ENCODE results near the gene SERGEF. TPM values are rescaled to one million over a fixed set of nuclear protein-coding genes. Genes with fewer than 3 reads are reported as not detected.

Gene SERGEF
- total RNA-seq, 1 donor = 61.8 TPM

DNA sequence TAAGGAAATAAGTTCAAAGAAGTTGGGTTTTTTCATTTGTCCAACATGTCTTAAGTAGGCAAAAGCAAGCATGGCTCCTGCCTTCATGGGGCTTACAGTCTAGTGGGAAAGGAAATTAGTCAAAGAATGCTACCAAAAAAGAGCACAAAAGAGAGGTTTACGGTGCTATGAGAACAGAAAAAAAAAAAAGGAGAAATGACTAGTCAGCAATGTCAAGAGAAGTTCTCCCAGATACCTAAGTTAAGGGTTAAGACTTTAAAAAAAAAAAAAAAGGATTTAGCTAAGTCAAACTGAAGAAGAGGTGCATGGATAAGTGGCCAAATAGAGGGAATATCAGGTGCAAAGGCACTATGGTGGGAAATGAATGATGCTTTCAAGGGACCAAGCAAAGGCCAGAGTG, 29.3 kb downstream of the SERGEF start:
- Histone ChIP-seq H3K4me3 (ENCODE audit: low read length) (no peak overlapping the region), H3K9me3 (ENCODE audit: low read depth, low read length) (no peaks in the 10 kb centered on the region), H3K4me1 (ENCODE audit: insufficient read depth, low read length) (no peaks in the 10 kb centered on the region), H3K27me3 (ENCODE audit: insufficient read depth, low read length) (no peaks in the 10 kb centered on the region)

DNA sequence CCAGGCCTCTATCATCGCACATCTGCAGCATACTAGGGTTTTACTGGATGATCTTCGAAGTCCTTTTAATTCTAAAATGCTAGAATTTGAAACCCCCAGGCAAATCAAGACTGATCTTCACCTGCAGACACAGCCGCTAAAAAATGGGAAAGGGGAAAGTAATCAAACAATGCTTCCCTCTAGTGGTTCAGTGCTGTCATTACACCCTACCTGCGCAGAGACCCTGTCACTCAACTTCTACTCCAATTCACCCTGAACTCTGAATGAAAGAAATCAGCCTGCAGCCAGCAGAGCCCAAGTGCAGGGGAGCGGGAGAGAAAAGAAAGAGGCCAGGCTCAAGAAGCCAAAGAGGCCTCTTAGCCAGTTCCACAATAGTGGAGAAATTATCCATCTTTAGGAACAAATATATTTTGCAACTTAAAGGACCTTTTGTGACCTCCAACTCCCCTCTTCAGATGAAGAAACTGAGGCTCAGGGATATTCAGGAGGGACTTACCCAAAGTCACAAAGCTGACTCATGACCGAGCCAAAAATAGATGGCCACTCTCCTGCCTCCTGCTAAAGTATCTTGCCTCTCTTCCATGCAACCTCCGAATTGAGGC, 33.0 kb downstream of the SERGEF start:
- H3K27me3 ChIP-seq (ENCODE audit: insufficient read depth, low read length) = no peaks in the 10 kb centered on the region
- no peak overlapping the region for H3K4me3 ChIP-seq (ENCODE audit: low read length)
- no peaks in the 10 kb centered on the region for H3K9me3 ChIP-seq (ENCODE audit: low read depth, low read length)
- no peaks in the 10 kb centered on the region for H3K4me1 ChIP-seq (ENCODE audit: insufficient read depth, low read length)

GRCh38 chr11:17978553-17979287, 34.1 kb downstream of the SERGEF start:
- no peak overlapping the region for H3K4me3 ChIP-seq (ENCODE audit: low read length)
- no peaks in the 10 kb centered on the region for H3K9me3 ChIP-seq (ENCODE audit: low read depth, low read length)
- H3K27me3 ChIP-seq (ENCODE audit: insufficient read depth, low read length) = no peaks in the 10 kb centered on the region
- H3K4me1 ChIP-seq (ENCODE audit: insufficient read depth, low read length) = no peaks in the 10 kb centered on the region

- no peak overlapping the region for H3K4me3 ChIP-seq (ENCODE audit: low read length)
- H3K4me1 ChIP-seq (ENCODE audit: insufficient read depth, low read length) = no peaks in the 10 kb centered on the region
- no peaks in the 10 kb centered on the region for H3K27me3 ChIP-seq (ENCODE audit: insufficient read depth, low read length)
- no peaks in the 10 kb centered on the region for H3K9me3 ChIP-seq (ENCODE audit: low read depth, low read length)
These were observed 36.2 kb downstream of the SERGEF start for GRCh38 chr11:17976651-17977050.

GRCh38 chr11:17974246-17974645, 38.6 kb downstream of the SERGEF start:
- H3K27me3 ChIP-seq (ENCODE audit: insufficient read depth, low read length) = no peaks in the 10 kb centered on the region
- no peaks in the 10 kb centered on the region for H3K4me1 ChIP-seq (ENCODE audit: insufficient read depth, low read length)
- H3K4me3 ChIP-seq (ENCODE audit: low read length) = no peak overlapping the region
- H3K9me3 ChIP-seq (ENCODE audit: low read depth, low read length) = no peaks in the 10 kb centered on the region

DNA sequence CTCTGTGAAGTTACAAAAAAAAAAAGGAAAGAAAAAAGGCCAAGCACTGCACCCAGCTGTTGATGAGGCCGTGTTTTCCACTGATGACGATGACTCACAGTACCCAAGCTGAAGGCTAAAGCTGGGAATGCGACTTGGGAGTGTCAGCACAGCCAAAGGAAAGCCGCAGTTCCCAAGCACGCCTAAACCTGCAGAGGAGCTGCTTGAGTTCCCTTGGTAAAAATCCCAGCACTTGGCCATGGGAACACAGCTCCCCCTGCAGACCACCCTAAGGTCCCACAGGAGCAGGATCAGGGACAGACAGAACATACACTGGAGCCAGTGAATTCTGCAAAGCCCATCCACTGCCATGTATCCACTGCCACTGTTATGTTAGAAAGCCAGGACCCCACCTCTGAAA, 39.9 kb downstream of the SERGEF start:
- Histone ChIP-seq H3K27me3 (ENCODE audit: insufficient read depth, low read length) (no peaks in the 10 kb centered on the region), H3K4me3 (ENCODE audit: low read length) (no peak overlapping the region), H3K4me1 (ENCODE audit: insufficient read depth, low read length) (no peaks in the 10 kb centered on the region), H3K9me3 (ENCODE audit: low read depth, low read length) (no peaks in the 10 kb centered on the region)

- no peaks in the 10 kb centered on the region for H3K4me1 ChIP-seq (ENCODE audit: insufficient read depth, low read length)
- H3K9me3 ChIP-seq (ENCODE audit: low read depth, low read length) = no peaks in the 10 kb centered on the region
- H3K4me3 ChIP-seq (ENCODE audit: low read length) = no peak overlapping the region
- no peaks in the 10 kb centered on the region for H3K27me3 ChIP-seq (ENCODE audit: insufficient read depth, low read length)
These were observed 44.6 kb downstream of the SERGEF start for GRCh38 chr11:17968206-17968605.

GRCh38 chr11:17967661-17968060, 45.2 kb downstream of the SERGEF start:
- no peaks in the 10 kb centered on the region for H3K9me3 ChIP-seq (ENCODE audit: low read depth, low read length)
- H3K4me3 ChIP-seq (ENCODE audit: low read length) = no peak overlapping the region
- no peaks in the 10 kb centered on the region for H3K27me3 ChIP-seq (ENCODE audit: insufficient read depth, low read length)
- no peaks in the 10 kb centered on the region for H3K4me1 ChIP-seq (ENCODE audit: insufficient read depth, low read length)

DNA sequence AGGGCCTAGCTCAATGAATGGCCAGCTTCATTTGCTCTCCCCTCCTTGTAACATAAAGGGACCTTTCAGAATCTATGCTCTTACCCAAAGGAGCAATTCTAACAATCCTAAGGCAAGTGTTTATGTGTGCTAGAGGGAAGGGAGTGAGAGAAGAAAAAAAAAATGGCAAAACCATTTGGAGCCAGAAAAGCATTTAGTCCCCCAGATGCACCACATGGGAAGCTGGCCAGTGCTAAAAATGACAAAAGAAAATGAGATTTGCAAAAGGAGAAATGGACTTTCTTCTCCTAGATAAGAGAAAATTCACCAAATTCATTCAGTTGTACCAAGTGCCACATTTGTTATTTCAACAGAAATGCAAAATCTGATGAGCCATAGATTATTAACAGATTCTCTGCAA, 52.8 kb downstream of the SERGEF start:
- Histone ChIP-seq H3K4me3 (ENCODE audit: low read length) (no peak overlapping the region), H3K27me3 (ENCODE audit: insufficient read depth, low read length) (no peaks in the 10 kb centered on the region), H3K4me1 (ENCODE audit: insufficient read depth, low read length) (no peaks in the 10 kb centered on the region), H3K9me3 (ENCODE audit: low read depth, low read length) (no peaks in the 10 kb centered on the region)

DNA sequence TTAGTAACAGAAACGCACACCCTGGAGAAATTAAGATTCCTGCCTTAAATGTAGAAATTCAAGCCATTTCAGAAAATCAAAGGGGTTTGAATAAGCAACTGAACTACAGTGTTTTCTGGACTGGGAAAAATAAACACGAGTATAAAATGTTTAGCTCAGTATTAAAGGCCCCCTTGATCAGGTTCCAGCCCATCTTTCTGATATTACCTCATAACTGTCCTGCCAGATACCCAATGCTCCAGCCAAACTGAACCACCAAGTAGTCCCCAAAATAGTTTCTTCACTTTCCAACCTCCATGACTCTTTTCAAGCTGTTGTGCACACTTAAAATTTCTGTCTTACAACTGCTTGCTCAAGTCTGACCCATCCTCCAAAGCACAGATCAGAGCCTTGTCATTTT, 54.4 kb downstream of the SERGEF start:
- no peaks in the 10 kb centered on the region for H3K27me3 ChIP-seq (ENCODE audit: insufficient read depth, low read length)
- H3K4me1 ChIP-seq (ENCODE audit: insufficient read depth, low read length) = peaks cover 11% of the 10 kb centered on the region
- H3K9me3 ChIP-seq (ENCODE audit: low read depth, low read length) = no peaks in the 10 kb centered on the region

DNA sequence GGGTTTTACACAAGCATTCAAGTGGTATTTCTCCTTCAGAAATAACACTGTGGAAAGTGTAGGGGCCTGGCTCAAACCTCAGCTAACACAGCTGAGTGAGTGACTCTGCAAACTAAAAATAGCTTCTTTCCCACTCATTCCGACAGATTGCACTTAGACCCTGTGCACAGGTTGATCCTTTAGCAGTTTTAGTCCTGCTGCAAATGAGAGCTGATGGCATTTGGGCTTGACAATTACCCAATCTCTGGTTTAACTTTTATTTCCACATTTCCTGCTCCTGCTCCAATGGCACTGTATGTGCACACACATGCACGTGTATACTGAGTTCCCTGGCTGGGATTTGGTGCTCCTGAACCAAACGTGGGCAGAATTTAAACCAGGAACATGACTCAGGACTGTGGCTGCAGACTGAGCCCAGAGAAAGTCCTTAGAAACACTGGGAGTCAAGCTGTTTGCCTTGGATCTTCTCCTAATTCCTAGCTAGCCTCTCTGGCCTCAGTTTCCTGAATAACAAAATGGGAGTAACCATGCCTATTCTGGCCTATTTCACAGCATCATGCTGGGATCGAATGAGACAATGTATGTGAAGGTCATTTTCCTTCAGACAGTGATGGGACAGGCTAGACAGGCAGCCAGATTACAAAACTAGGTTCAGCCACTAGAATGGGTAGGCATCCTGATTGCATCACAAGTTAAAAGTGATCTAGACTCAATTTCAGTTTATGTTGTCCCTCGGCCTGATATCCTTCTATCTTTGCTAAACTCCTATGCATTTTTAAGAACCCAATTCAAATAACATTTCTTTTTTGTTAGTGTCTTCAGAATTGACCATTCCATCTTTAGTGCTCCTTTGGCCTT, 58.2 kb downstream of the SERGEF start:
- no peak overlapping the region for H3K4me3 ChIP-seq (ENCODE audit: low read length)
- no peaks in the 10 kb centered on the region for H3K9me3 ChIP-seq (ENCODE audit: low read depth, low read length)
- peaks cover 11% of the 10 kb centered on the region for H3K4me1 ChIP-seq (ENCODE audit: insufficient read depth, low read length)
- H3K27me3 ChIP-seq (ENCODE audit: insufficient read depth, low read length) = no peaks in the 10 kb centered on the region

More for the DNA sequence above, 54.4 kb downstream of the SERGEF start:
- H3K4me3 ChIP-seq (ENCODE audit: low read length) = no peak overlapping the region

GRCh38 chr11:17952487-17952886, 60.4 kb downstream of the SERGEF start:
- Histone ChIP-seq H3K9me3 (ENCODE audit: low read depth, low read length) (no peaks in the 10 kb centered on the region), H3K4me1 (ENCODE audit: insufficient read depth, low read length) (peaks cover 11% of the 10 kb centered on the region), H3K4me3 (ENCODE audit: low read length) (no peak overlapping the region), H3K27me3 (ENCODE audit: insufficient read depth, low read length) (no peaks in the 10 kb centered on the region)

- peaks cover 11% of the 10 kb centered on the region for H3K4me1 ChIP-seq (ENCODE audit: insufficient read depth, low read length)
- no peaks in the 10 kb centered on the region for H3K9me3 ChIP-seq (ENCODE audit: low read depth, low read length)
- H3K4me3 ChIP-seq (ENCODE audit: low read length) = no peak overlapping the region
- H3K27me3 ChIP-seq (ENCODE audit: insufficient read depth, low read length) = no peaks in the 10 kb centered on the region
These were observed 61.0 kb downstream of the SERGEF start for GRCh38 chr11:17951685-17952388.

GRCh38 chr11:17950644-17951043, 62.2 kb downstream of the SERGEF start:
- H3K27me3 ChIP-seq (ENCODE audit: insufficient read depth, low read length) = no peaks in the 10 kb centered on the region
- H3K4me1 ChIP-seq (ENCODE audit: insufficient read depth, low read length) = peaks cover 11% of the 10 kb centered on the region
- no peaks in the 10 kb centered on the region for H3K9me3 ChIP-seq (ENCODE audit: low read depth, low read length)
- H3K4me3 ChIP-seq (ENCODE audit: low read length) = no peak overlapping the region

- H3K4me1 ChIP-seq (ENCODE audit: insufficient read depth, low read length) = no peaks in the 10 kb centered on the region
- no peaks in the 10 kb centered on the region for H3K27me3 ChIP-seq (ENCODE audit: insufficient read depth, low read length)
- H3K4me3 ChIP-seq (ENCODE audit: low read length) = no peak overlapping the region
- H3K9me3 ChIP-seq (ENCODE audit: low read depth, low read length) = peaks cover 3% of the 10 kb centered on the region
These were observed 64.6 kb downstream of the SERGEF start for GRCh38 chr11:17948296-17948695.
